ENCODE data around the gene OR7C2.

OR7C2 gene

GRCh38 chr19:14979476-14980255, 38.4 kb downstream of the OR7C2 start, which contains the start of gene SLC1A6:
Gene SLC1A6 (minus strand): TSS chr19:14979864. CDS start chr19:14972910, 6,954 bp downstream.
- DNase-seq (ENCODE audit: low spot score): no peak

- no peak for DNase-seq (ENCODE audit: low spot score)
These were observed 43.8 kb downstream of the OR7C2 start for GRCh38 chr19:14985133-14985532.

All from globus pallidus (tissue), 1 donor.